Natural killer cell (primary cell): ENCODE data around the gene PRR23E. TPM values are rescaled to one million over a fixed set of nuclear protein-coding genes. Genes with fewer than 3 reads are reported as not detected.

Experiments used
- ATAC-seq, 3 donors: fragments of 150-1000 bp in 2 of 3; fragments of 200-7000 bp in 1 of 3; cut with Tn5 transposase; 1 replicate in 1 of 3; 2 replicates in 2 of 3; pipeline ENCODE4 v1.10.0; 2021; ENCODE audit warnings: mild to moderate bottlenecking in 2 of 3, moderate library complexity in 2 of 3
- DNase-seq, 2 donors: peaks; one replicate each; pipeline versions ENCODE4 v3.0.0 to v3.0.0-alpha.2; 2013 to 2021; ENCODE audit warnings: mixed read lengths in 1 of 2
- H3K27ac ChIP-seq: one replicate; pipeline ENCODE4 v1.5.1; 2013; ENCODE audit warnings: mild to moderate bottlenecking, low read length
- H3K27me3 ChIP-seq: one replicate; pipeline ENCODE4 v1.6.1; 2013; ENCODE audit warnings: low read length; ENCODE audit not compliant: control insufficient read depth, insufficient read depth
- H3K36me3 ChIP-seq: one replicate; pipeline ENCODE4 v1.6.1; 2013; ENCODE audit warnings: low read length; ENCODE audit not compliant: control insufficient read depth, insufficient read depth
- H3K4me1 ChIP-seq: one replicate; pipeline ENCODE4 v1.6.1; 2013; ENCODE audit warnings: low read length; ENCODE audit not compliant: control insufficient read depth, insufficient read depth
- H3K4me3 ChIP-seq: one replicate; pipeline ENCODE4 v1.5.1; 2013; ENCODE audit warnings: low read length
- H3K9me3 ChIP-seq: one replicate; pipeline ENCODE4 v1.6.1; 2013; ENCODE audit warnings: low read length; ENCODE audit not compliant: control insufficient read depth, insufficient read depth
- H3K27ac Mint-ChIP-seq, 2 donors: one replicate each; pipeline ENCODE4 v1.8.0; 2022; ENCODE audit warnings: mild to moderate bottlenecking in 2 of 2, mixed read lengths in 2 of 2, moderate library complexity in 1 of 2
- H3K27me3 Mint-ChIP-seq, 2 donors: one replicate each; pipeline ENCODE4 v1.8.0; 2022; ENCODE audit warnings: low read depth in 2 of 2, mixed read lengths in 2 of 2
- H3K36me3 Mint-ChIP-seq: one replicate; pipeline ENCODE4 v1.8.0; 2022; ENCODE audit warnings: mixed read lengths
- H3K4me1 Mint-ChIP-seq, 2 donors: one replicate each; pipeline ENCODE4 v1.8.0; 2022; ENCODE audit warnings: mixed read lengths in 2 of 2
- H3K4me3 Mint-ChIP-seq: one replicate; pipeline ENCODE4 v1.8.0; 2022; ENCODE audit warnings: mild to moderate bottlenecking, moderate library complexity, mixed read lengths
- H3K9me3 Mint-ChIP-seq, 2 donors: one replicate each; pipeline ENCODE4 v1.8.0; 2022; ENCODE audit warnings: mixed read lengths in 2 of 2
- CTCF ChIP-seq: fragments of 200-600 bp; IDR thresholded peaks from one replicate; pipeline ENCODE4 v1.8.0; 2022; ENCODE audit warnings: antibody characterized with exemption
- WGBS: methylation state at CpG from one replicate; pipeline ENCODE4 v1.1.7; 2013; ENCODE audit warnings: missing lambda C conversion rate; ENCODE audit not compliant: insufficient coverage; 5-methylcytosine and 5-hydroxymethylcytosine counted together
- intact Hi-C: fragments of 100-400 bp; cut with micrococcal nuclease; formaldehyde crosslinking; loops from one replicate; pipeline ENCODE4 v1.14.2; 2022
- total RNA-seq, 4 donors: library from RNA; stranded (reverse); fragments of 120-200 nt in 1 of 4; gene quantifications; one replicate each; pipeline versions ENCODE4 v1.2.3 to v1.2.4, GENCODE V29; 2013 to 2022

PRR23E gene
- total RNA-seq, 3 donors from 2014 or later (not counting 1 experiment from before 2014, with no cell fraction given) = not detected

- peaks cover 20% of the 10 kb centered on the region for H3K9me3 ChIP-seq
- ATAC-seq = no peak
- Mint-ChIP-seq H3K36me3 (peaks cover 22% of the 10 kb centered on the region), H3K27ac (no peak overlapping the region), H3K27me3 (no peaks in the 10 kb centered on the region), H3K4me1 (no peaks in the 10 kb centered on the region), H3K9me3 (peaks cover under 1 to 4% of the 10 kb centered on the region in 2 donors), H3K4me3 (no peak overlapping the region)
- intact Hi-C loops = no loop called here
- H3K4me1 ChIP-seq = no peaks in the 10 kb centered on the region
- 78% methylated on average over 1 of the region's 1 CpG for WGBS
- H3K27ac ChIP-seq = no peak overlapping the region
- no peak overlapping the region for H3K4me3 ChIP-seq
- no peaks in the 10 kb centered on the region for H3K36me3 ChIP-seq
- no peak for TF ChIP-seq CTCF
- no peaks in the 10 kb centered on the region for H3K27me3 ChIP-seq
- DNase-seq = no peak
Measured at GRCh38 chr3:127247292-127247691, 54.4 kb downstream of the PRR23E start.

Other genes with a start within 250 kb of the PRR23E start
- gene PLXNA1, start 210.0 kb upstream of the PRR23E start, total RNA-seq = 1 to 10 TPM; 2.5 to 4.3 (median 2.8) TPM
- gene PRR20G, start 94.9 kb downstream of the PRR23E start, total RNA-seq = not detected